ENCODE results near the gene SLC5A12. TPM values are rescaled to one million over a fixed set of nuclear protein-coding genes. Genes with fewer than 3 reads are reported as not detected.

The SLC5A12 gene
- total and polyA plus RNA-seq, 10 of the 15 experiments (the other 5 are each of a cell fraction or from before 2014, with no cell fraction given) = 0.06 to 0.15 TPM; not detected in 8

DNA sequence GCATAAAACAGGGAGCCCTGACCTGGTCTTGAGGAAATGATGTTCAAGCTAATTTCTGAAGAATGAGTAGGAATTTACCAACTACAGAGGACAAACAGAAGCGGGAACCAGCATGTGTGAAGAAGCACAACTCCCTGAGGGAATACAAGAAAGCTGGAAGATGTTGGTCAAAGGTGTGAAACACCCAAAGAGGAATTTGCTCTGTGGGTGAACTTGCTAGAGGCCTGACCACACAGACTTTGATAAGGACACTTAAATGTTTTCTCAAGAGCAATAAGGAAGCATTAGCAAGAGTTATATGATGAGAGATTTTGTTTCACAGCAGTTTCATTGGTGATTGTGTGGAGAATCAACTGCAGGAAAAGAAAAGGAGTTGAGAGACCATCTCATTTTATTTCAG is 17.6 kb downstream of the SLC5A12 start:
- TF ChIP-seq, protein P1, sequence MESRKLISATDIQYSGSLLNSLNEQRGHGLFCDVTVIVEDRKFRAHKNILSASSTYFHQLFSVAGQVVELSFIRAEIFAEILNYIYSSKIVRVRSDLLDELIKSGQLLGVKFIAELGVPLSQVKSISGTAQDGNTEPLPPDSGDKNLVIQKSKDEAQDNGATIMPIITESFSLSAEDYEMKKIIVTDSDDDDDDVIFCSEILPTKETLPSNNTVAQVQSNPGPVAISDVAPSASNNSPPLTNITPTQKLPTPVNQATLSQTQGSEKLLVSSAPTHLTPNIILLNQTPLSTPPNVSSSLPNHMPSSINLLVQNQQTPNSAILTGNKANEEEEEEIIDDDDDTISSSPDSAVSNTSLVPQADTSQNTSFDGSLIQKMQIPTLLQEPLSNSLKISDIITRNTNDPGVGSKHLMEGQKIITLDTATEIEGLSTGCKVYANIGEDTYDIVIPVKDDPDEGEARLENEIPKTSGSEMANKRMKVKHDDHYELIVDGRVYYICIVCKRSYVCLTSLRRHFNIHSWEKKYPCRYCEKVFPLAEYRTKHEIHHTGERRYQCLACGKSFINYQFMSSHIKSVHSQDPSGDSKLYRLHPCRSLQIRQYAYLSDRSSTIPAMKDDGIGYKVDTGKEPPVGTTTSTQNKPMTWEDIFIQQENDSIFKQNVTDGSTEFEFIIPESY (IDR thresholded peaks at IDR 0.05) = no peak
- TF ChIP-seq, protein P2, sequence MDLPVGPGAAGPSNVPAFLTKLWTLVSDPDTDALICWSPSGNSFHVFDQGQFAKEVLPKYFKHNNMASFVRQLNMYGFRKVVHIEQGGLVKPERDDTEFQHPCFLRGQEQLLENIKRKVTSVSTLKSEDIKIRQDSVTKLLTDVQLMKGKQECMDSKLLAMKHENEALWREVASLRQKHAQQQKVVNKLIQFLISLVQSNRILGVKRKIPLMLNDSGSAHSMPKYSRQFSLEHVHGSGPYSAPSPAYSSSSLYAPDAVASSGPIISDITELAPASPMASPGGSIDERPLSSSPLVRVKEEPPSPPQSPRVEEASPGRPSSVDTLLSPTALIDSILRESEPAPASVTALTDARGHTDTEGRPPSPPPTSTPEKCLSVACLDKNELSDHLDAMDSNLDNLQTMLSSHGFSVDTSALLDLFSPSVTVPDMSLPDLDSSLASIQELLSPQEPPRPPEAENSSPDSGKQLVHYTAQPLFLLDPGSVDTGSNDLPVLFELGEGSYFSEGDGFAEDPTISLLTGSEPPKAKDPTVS (IDR thresholded peaks at IDR 0.05; ENCODE audit: low read depth, low read length) = no peak
- TF ChIP-seq SUZ12 (IDR thresholded peaks at IDR 0.05; ENCODE audit: unreplicated experiment) (no peak), SMARCA5 (IDR thresholded peaks at IDR 0.05) (no peak), RBBP5 (conservative IDR thresholded peaks at IDR 0.05) (no peak), ETV6 (conservative IDR thresholded peaks at IDR 0.05 in 1 of 2, IDR thresholded peaks at IDR 0.05 in 1 of 2; ENCODE audit: borderline replicate concordance in 1 of 2, low read depth in 1 of 2) (no peak), TCF3 (IDR thresholded peaks at IDR 0.05; ENCODE audit: borderline replicate concordance, insufficient read depth, low read depth, low read length) (no peak), ZZZ3 (IDR thresholded peaks at IDR 0.05; ENCODE audit: control insufficient read depth, insufficient read length, low read depth) (no peak), LARP7 (IDR thresholded peaks at IDR 0.05) (no peak), MXI1 (IDR thresholded peaks at IDR 0.05; ENCODE audit: low read depth, low read length) (no peak), CBFB (IDR thresholded peaks at IDR 0.05; ENCODE audit: low read depth) (no peak), KDM1A (IDR thresholded peaks at IDR 0.05; ENCODE audit: borderline replicate concordance) (no peak), SIX5 (IDR thresholded peaks at IDR 0.05; ENCODE audit: low read depth, low read length, severe bottlenecking) (no peak), SMC3 (IDR thresholded peaks at IDR 0.05; ENCODE audit: borderline replicate concordance, low read length) (no peak), EZH2 (IDR thresholded peaks at IDR 0.05; ENCODE audit: borderline replicate concordance, control insufficient read depth, low read depth, low read length) (no peak)
- TF ChIP-seq, protein P3, sequence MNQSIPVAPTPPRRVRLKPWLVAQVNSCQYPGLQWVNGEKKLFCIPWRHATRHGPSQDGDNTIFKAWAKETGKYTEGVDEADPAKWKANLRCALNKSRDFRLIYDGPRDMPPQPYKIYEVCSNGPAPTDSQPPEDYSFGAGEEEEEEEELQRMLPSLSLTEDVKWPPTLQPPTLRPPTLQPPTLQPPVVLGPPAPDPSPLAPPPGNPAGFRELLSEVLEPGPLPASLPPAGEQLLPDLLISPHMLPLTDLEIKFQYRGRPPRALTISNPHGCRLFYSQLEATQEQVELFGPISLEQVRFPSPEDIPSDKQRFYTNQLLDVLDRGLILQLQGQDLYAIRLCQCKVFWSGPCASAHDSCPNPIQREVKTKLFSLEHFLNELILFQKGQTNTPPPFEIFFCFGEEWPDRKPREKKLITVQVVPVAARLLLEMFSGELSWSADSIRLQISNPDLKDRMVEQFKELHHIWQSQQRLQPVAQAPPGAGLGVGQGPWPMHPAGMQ (IDR thresholded peaks at IDR 0.05; ENCODE audit: borderline replicate concordance) = no peak
- TF ChIP-seq, protein P4, sequence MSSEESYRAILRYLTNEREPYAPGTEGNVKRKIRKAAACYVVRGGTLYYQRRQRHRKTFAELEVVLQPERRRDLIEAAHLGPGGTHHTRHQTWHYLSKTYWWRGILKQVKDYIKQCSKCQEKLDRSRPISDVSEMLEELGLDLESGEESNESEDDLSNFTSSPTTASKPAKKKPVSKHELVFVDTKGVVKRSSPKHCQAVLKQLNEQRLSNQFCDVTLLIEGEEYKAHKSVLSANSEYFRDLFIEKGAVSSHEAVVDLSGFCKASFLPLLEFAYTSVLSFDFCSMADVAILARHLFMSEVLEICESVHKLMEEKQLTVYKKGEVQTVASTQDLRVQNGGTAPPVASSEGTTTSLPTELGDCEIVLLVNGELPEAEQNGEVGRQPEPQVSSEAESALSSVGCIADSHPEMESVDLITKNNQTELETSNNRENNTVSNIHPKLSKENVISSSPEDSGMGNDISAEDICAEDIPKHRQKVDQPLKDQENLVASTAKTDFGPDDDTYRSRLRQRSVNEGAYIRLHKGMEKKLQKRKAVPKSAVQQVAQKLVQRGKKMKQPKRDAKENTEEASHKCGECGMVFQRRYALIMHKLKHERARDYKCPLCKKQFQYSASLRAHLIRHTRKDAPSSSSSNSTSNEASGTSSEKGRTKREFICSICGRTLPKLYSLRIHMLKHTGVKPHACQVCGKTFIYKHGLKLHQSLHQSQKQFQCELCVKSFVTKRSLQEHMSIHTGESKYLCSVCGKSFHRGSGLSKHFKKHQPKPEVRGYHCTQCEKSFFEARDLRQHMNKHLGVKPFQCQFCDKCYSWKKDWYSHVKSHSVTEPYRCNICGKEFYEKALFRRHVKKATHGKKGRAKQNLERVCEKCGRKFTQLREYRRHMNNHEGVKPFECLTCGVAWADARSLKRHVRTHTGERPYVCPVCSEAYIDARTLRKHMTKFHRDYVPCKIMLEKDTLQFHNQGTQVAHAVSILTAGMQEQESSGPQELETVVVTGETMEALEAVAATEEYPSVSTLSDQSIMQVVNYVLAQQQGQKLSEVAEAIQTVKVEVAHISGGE (CRISPR knock-in tag; IDR thresholded peaks at IDR 0.05) = no peak
- ChIA-PET SMC1A (ENCODE audit: uncharacterized antibody, unreplicated experiment) (interaction anchor here (0.8 kb wide), 1 partner anchor 456 kb away, joined by 3 read pairs; no protein-coding TSS in a partner anchor), CTCF (no interaction called here), RAD21 (ENCODE audit: unreplicated experiment) (no interaction called here), POLR2A (no interaction called here)
- Histone ChIP-seq H3K4me2 (ENCODE audit: control insufficient read depth, insufficient read depth) (no peak overlapping the region), H3K36me3 (ENCODE audit: control insufficient read depth in 2 of 2, insufficient read depth in 2 of 2, low read length in 1 of 2) (no peaks in the 10 kb centered on the region), H4K20me1 (ENCODE audit: control insufficient read depth, insufficient read depth) (no peaks in the 10 kb centered on the region), H3K79me2 (ENCODE audit: control insufficient read depth, insufficient read depth, low read length) (no peaks in the 10 kb centered on the region), H3K4me3 (no peak overlapping the region), H3K27ac (ENCODE audit: control insufficient read depth, insufficient read depth) (no peak overlapping the region), H3K4me1 (ENCODE audit: control insufficient read depth, insufficient read depth, low read length) (no peaks in the 10 kb centered on the region), H3K27me3 (replicated peaks in 1 of 2; ENCODE audit: control insufficient read depth in 2 of 2, insufficient read depth in 2 of 2, low read length in 1 of 2) (no peaks in the 10 kb centered on the region), H2AFZ (ENCODE audit: control insufficient read depth, low read depth, low read length) (no peak overlapping the region), H3K9ac (ENCODE audit: control insufficient read depth, insufficient read depth, low read length) (no peak overlapping the region), H3K9me3 (replicated peaks; ENCODE audit: control insufficient read depth, insufficient read depth, low read length) (no peaks in the 10 kb centered on the region)
- intact Hi-C loops (cut with micrococcal nuclease; ENCODE audit: unreplicated experiment) = no loop called here
- no TSS peak for BruUV-seq (replicated peaks)
- in situ Hi-C loops (cut with MboI) = no loop called here
- 0% methylated on average over 1 of the region's 1 CpG for WGBS (ENCODE audit: insufficient coverage, insufficient replicate concordance, low lambda C conversion rate, missing lambda C conversion rate)
- DNase-seq (ENCODE audit: low read depth, low spot score) = no peak
- ATAC-seq = no peak
- no peak for FAIRE-seq

All from GM12878 (cell line).